Activated CD4-positive, alpha-beta T cell treated with anti-CD3 and anti-CD28 coated beads, Interleukin-2, amount 50 U/mL, for 16 hours (primary cell): ENCODE data around the gene NASP.

Experiments used
- DNase-seq: peaks from one replicate; pipeline ENCODE4 v3.0.0-alpha.2; 2020

The NASP gene, protein sequence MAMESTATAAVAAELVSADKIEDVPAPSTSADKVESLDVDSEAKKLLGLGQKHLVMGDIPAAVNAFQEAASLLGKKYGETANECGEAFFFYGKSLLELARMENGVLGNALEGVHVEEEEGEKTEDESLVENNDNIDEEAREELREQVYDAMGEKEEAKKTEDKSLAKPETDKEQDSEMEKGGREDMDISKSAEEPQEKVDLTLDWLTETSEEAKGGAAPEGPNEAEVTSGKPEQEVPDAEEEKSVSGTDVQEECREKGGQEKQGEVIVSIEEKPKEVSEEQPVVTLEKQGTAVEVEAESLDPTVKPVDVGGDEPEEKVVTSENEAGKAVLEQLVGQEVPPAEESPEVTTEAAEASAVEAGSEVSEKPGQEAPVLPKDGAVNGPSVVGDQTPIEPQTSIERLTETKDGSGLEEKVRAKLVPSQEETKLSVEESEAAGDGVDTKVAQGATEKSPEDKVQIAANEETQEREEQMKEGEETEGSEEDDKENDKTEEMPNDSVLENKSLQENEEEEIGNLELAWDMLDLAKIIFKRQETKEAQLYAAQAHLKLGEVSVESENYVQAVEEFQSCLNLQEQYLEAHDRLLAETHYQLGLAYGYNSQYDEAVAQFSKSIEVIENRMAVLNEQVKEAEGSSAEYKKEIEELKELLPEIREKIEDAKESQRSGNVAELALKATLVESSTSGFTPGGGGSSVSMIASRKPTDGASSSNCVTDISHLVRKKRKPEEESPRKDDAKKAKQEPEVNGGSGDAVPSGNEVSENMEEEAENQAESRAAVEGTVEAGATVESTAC

DNA sequence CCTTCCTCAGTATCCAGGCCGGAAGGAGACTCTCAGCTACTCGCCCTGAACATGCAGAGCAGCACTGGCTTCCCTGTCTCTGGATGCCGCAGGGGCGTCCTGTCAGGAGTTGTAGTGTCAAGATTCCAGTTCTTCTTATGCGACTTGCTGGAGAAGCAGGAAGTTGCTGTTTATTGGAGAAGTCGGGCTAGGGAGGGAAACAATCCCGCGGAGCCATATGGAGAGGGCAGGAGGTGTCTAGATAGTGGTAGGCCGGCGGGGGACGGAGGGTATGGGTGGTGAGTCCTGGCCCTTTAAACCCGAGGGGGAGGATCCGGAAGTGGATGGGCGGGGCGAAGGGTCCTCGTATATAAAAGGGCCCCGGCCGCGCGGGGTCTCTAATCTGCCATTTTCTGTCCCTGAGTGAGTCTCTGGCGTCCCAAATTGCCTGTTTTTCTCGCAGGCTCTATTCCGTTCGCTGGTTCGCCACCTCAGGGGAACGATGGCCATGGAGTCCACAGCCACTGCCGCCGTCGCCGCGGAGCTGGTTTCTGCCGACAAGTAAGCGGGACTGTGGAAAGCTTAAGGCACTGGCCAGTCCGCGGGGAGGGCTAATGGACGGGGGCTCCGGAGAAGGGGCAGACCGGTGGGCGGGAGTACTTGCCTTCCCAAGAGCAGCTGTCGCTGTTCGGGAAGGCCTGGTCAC lies at the start of gene NASP:
Gene NASP (plus strand): TSS at position 376 of the 685 bp plus-strand sequence. CDS start 106 bp downstream, at position 482.
- peak; percentile 91 for DNase-seq

DNA sequence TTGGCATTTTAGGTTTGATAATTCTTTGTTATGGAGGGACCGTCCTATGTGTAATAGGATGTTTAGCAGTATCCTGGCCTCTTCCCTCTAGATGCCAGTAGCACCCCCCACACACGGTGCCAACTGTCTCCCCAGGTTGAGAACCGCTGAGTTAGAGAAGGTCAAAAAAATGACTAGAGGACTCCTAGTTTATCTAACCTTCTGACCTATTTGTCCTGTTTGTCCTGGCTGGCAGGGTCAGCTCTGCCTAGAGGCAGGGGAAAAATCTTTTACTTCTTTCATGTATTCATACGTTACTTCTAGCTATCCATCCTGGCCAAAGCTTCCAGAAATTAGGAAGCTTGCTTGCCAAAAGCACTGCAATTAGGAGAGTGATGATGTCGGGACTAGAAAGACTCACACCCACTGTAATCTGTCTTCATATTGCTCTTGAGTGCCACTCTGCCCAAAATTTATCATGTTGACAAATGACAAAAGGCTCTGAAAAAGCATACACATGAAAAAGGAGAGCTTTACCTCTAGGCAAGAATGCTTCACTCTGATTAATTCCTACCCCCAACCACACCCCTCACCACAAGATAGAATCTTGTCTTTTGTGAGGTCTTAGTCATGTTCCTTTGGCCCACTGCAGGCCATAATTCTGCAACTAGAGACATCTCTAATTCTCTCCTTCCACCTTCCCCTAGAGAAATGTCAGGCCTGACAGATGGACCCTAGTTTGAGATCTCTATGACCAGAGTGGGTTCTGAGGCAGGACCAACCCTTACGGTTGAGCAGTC lies 47.7 kb upstream of the NASP start:
- peak; percentile 51 for DNase-seq

DNA sequence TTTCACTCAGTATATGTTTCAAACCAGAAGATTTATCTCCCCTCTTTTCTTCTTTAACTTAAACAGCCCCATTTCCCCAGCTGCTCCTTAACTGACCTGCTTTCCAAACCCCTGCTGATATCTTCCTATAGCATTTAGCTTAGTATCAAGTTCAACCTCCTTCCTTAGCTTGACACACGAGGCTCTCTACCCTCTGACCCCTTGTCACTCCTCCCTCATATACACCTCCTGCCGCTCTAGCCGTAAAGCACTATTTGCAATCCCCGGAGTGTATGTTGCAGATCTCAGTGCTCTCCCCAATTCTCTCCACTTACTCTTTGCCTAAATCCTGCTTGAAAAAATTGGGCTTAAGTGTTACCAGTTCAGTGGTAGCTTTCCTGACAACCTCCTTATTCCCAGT lies 47.0 kb upstream of the NASP start:
- no peak for DNase-seq

DNA sequence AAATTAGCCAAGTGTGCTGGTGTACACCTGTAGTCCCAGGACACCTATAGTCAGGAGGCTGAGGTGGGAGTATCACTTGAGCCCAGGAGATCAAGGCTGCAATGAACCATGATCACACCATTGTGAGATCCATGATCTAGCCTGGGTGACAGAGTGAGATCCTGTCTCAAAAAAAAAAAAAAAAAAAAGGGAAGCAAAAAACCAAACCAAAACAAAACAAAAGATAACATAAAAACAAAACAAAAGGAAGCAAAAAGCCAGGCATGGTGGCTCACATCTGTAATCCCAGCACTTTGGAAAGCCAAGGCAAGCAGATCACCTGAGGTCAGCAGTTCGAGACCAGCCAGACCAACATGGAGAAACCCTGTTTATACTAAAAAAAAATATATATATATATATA lies 42.6 kb upstream of the NASP start:
- DNase-seq: no peak

DNA sequence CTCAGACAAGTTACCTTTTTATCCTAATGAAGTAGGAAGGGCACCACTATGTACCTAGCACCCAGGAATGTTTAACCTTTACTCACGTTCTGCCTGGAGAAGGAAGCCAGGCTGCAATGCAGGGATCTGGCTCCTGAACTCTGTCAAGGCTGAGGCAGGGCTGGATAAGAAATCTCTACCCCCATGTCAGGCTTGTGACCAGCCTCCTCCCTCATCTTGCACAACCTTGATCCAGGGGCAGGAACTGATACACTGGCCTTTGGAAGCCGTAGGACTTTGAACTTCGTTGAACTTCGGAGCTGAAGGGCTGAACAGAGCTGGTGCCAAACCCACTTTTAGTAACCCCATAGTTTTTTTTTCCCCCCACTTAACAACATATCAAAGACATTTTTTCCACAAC lies 41.2 kb upstream of the NASP start:
- DNase-seq: no peak

- DNase-seq: peak; percentile 83
Measured at GRCh38 chr1:45543581-45544417, 40.0 kb upstream of the NASP start.

DNA sequence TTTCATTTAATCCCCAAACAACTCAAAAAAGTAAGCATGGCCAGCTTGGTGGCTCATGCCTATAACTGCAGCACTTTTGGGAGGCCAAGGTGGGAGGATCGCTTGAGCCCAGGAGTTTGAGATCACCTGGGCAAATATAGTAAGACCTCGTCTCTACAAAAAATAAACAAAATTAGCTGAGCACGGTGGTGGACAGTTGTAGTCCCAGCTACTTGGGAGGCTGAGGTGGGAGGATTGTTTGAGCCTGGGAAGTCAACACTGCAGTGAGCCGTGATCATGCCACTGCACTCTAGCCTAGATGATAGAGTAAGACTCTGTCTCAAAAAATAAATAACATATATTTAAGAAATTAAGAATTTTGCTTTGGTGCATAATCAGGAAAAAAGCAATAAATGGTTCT lies 39.3 kb upstream of the NASP start:
- no peak for DNase-seq

DNA sequence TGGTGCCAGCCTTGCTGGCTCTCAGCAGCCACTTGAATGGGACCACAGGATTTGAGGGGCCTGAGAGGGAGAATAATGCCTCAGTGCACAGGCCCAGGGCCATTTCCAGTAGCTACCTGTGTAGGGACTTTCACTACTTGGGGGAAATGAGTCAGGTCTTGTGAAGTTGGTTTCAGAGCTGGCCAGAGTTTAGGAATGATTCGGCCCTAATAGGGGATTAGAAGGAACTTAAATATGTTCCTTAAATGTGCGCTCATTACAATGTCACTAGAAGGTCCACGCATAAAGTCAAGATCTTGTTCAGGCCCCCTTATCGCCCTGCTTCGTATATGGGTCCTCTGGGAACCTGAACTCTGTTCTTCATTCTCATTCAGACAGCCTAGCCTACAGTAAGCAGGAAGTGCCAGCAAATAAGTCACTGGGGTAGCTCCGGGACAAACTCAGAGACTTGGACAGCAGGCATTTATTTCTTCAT lies 38.8 kb upstream of the NASP start:
- peak; percentile 76 for DNase-seq

- no peak for DNase-seq
Measured at GRCh38 chr1:45545553-45546310, 38.1 kb upstream of the NASP start.

GRCh38 chr1:45550401-45551351 lies 33.2 kb upstream of the NASP start, which contains the start of gene AKR1A1:
Gene AKR1A1 (plus strand): TSS chr1:45550826. CDS start chr1:45561795, 10,969 bp downstream.
- DNase-seq: peak; percentile 93

DNA sequence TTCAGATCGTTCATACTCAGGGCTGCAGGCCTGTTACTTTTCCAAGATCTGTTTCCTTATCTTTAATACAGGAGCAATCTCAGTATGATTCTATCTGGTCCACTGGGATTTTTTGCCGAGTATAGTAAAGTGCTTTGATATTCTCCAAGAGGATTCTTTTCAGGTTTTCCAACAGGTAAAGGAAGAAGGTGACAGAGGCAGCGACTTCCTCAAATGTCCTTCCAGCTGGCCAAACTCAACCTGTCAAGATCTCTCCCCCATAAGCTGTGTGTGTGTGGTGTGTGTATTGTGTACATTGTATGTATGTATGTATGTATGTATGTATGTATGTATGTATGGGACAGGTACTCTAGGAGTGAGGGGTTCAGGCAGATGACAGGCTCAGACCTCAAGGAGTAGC lies 32.2 kb upstream of the NASP start:
- DNase-seq: no peak

GRCh38 chr1:45552331-45552730 lies 31.5 kb upstream of the NASP start:
- DNase-seq: no peak

DNA sequence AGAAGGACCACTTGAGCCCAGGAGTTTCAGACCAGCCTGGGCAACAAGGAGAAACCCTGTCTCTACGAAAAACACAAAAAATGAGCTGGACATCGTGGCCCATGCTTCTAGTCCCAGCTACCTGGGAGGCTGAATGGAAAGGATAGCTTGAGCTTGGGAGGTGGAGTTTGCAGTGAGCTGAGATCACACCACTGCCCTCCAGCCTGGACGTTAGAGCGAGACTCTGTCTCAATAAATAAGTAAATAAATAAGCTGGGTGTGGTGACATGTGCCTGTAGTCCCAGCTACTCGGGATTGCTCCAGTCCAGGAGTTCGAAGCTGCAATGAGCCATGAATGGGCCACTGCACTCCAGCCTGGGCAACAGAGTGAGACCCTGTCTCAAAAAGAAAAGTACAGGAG lies 29.6 kb upstream of the NASP start:
- no peak for DNase-seq

GRCh38 chr1:45557422-45557944 lies 26.4 kb upstream of the NASP start:
- no peak for DNase-seq

- DNase-seq: no peak
Measured at GRCh38 chr1:45563843-45564242, 20.0 kb upstream of the NASP start.

DNA sequence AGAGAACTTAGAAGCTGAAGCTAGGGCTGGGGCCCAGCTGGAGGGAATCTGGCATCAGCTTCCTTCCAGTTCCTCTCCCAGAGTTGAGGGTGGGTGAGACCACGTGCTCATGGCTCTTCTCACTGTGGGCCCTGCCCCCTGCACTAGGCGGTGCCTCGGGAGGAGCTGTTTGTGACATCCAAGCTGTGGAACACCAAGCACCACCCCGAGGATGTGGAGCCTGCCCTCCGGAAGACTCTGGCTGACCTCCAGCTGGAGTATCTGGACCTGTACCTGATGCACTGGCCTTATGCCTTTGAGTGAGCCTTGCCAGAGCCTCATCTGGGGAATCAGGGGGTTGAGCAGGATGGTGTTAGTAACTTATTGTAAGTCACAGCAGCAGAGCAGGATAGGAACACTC lies 17.1 kb upstream of the NASP start:
- no peak for DNase-seq

DNA sequence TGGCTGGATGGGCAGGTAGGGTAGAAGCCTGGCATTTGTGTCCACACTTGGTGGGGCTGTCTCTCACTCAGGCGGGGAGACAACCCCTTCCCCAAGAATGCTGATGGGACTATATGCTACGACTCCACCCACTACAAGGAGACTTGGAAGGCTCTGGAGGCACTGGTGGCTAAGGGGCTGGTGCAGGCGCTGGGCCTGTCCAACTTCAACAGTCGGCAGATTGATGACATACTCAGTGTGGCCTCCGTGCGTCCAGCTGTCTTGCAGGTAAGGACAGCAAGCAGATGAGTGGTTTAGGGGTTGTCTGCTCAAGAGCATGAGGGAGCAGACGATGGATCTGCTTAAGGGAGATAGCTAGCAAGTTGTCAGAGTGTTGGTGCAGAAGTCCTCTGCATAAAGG lies 15.9 kb upstream of the NASP start:
- no peak for DNase-seq

GRCh38 chr1:45568421-45568820 lies 15.4 kb upstream of the NASP start:
- no peak for DNase-seq

- DNase-seq: no peak
Measured at GRCh38 chr1:45569571-45569961, 14.3 kb upstream of the NASP start.
